ENCODE data around the gene KLHL13.

Gene KLHL13

GRCh38 chrX:118047446-118048186 is 69.0 kb downstream of the KLHL13 start:
- Mint-ChIP-seq H3K4me3 (no peak overlapping the region), H3K9me3 (peaks cover 52% of the 10 kb centered on the region), H3K4me1 (no peaks in the 10 kb centered on the region), H3K27ac (no peak overlapping the region), H3K27me3 (ENCODE audit: low read depth, poor library complexity) (no peaks in the 10 kb centered on the region), H3K36me3 (ENCODE audit: low read depth) (peaks cover 6% of the 10 kb centered on the region)
- no peak for DNase-seq
- TF ChIP-seq, protein P1, sequence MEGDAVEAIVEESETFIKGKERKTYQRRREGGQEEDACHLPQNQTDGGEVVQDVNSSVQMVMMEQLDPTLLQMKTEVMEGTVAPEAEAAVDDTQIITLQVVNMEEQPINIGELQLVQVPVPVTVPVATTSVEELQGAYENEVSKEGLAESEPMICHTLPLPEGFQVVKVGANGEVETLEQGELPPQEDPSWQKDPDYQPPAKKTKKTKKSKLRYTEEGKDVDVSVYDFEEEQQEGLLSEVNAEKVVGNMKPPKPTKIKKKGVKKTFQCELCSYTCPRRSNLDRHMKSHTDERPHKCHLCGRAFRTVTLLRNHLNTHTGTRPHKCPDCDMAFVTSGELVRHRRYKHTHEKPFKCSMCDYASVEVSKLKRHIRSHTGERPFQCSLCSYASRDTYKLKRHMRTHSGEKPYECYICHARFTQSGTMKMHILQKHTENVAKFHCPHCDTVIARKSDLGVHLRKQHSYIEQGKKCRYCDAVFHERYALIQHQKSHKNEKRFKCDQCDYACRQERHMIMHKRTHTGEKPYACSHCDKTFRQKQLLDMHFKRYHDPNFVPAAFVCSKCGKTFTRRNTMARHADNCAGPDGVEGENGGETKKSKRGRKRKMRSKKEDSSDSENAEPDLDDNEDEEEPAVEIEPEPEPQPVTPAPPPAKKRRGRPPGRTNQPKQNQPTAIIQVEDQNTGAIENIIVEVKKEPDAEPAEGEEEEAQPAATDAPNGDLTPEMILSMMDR (IDR thresholded peaks at IDR 0.05) = no peak

DNA sequence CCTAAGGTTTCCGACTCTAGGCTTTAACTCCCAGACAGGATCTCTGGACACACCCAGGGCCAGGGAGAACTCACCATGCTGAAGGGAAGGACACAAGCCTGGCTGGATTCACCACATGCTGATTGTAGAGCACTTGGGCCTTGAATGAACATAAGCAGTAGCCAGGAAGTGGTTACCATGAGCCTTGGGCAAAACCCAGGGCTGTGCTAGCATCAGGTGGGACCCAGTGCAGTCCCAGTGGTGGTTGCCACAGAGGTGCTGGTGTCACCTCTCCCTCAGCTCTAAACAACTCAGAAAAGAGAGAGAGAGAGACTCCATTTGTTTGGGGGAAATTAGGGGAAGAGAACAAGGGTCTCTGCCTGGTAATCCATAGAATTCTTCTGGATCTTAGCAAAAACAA is 77.0 kb downstream of the KLHL13 start:
- Mint-ChIP-seq H3K36me3 (ENCODE audit: low read depth) (no peaks in the 10 kb centered on the region), H3K4me1 (no peaks in the 10 kb centered on the region), H3K27ac (no peak overlapping the region), H3K9me3 (peaks cover 76% of the 10 kb centered on the region), H3K27me3 (ENCODE audit: low read depth, poor library complexity) (no peaks in the 10 kb centered on the region), H3K4me3 (no peak overlapping the region)
- DNase-seq = no peak
- TF ChIP-seq, protein P1 (IDR thresholded peaks at IDR 0.05) = no peak

GRCh38 chrX:118038614-118039365 is 77.8 kb downstream of the KLHL13 start:
- no peak overlapping the region for H3K4me3 Mint-ChIP-seq

GRCh38 chrX:118026631-118027030 is 90.0 kb downstream of the KLHL13 start:
- no peaks in the 10 kb centered on the region for H3K4me1 Mint-ChIP-seq
- TF ChIP-seq, protein P1 (IDR thresholded peaks at IDR 0.05) = no peak
- H3K36me3 Mint-ChIP-seq (ENCODE audit: low read depth) = peaks cover 5% of the 10 kb centered on the region
- no peaks in the 10 kb centered on the region for H3K27me3 Mint-ChIP-seq (ENCODE audit: low read depth, poor library complexity)
- no peak for DNase-seq
- no peak overlapping the region for H3K27ac Mint-ChIP-seq
- peaks cover 29% of the 10 kb centered on the region for H3K9me3 Mint-ChIP-seq
- H3K4me3 Mint-ChIP-seq = no peak overlapping the region

More at GRCh38 chrX:118038614-118039365, 77.8 kb downstream of the KLHL13 start:
- Mint-ChIP-seq H3K9me3 (peaks cover 68% of the 10 kb centered on the region), H3K27me3 (ENCODE audit: low read depth, poor library complexity) (no peaks in the 10 kb centered on the region), H3K36me3 (ENCODE audit: low read depth) (no peaks in the 10 kb centered on the region), H3K4me1 (no peaks in the 10 kb centered on the region), H3K27ac (no peak overlapping the region)
- no peak for DNase-seq
- TF ChIP-seq, protein P1 (IDR thresholded peaks at IDR 0.05) = no peak

DNA sequence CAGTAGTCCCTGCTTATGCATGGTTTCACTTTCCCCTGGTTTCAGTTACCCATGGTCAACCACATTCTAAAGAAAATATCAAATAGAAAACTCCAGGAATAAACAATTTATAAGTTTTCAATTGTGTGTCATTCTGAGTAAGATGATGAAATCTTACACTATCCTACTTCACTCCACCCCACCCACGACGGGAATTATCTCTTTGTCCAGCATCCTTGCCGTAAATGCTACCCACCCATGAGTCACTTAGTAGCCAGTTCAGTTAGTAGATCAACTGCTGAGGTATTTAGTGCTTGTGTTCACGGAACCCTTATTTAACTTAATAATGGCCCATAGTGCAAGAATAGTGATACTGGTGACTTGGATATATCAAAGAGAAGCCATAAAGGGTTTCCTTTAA is 91.4 kb downstream of the KLHL13 start:
- peaks cover 5% of the 10 kb centered on the region for H3K36me3 Mint-ChIP-seq (ENCODE audit: low read depth)
- no peaks in the 10 kb centered on the region for H3K4me1 Mint-ChIP-seq
- H3K27me3 Mint-ChIP-seq (ENCODE audit: low read depth, poor library complexity) = no peaks in the 10 kb centered on the region
- TF ChIP-seq, protein P1 (IDR thresholded peaks at IDR 0.05) = no peak
- no peak overlapping the region for H3K27ac Mint-ChIP-seq
- H3K9me3 Mint-ChIP-seq = peaks cover 30% of the 10 kb centered on the region
- DNase-seq = no peak
- no peak overlapping the region for H3K4me3 Mint-ChIP-seq

All from nephron progenitor cell (in vitro differentiated cells).